ENCODE measurements around the gene ZNF512B.

The ZNF512B gene

GRCh38 chr20:63966172-63966943, 3.4 kb downstream of the ZNF512B start:
- Histone ChIP-seq H3K4me3 (ENCODE audit: low read depth, low read length) (no peak overlapping the region), H3K36me3 (peaks cover 12% of the 10 kb centered on the region), H3K27ac (no peak overlapping the region), H3K27me3 (ENCODE audit: insufficient read depth, low read depth, severe bottlenecking) (no peaks in the 10 kb centered on the region), H3K9me3 (ENCODE audit: severe bottlenecking) (no peaks in the 10 kb centered on the region)
- no peak for TF ChIP-seq CTCF (IDR thresholded peaks at IDR 0.05; ENCODE audit: low read depth, low read length)
- DNase-seq = no peak

- peaks cover 14% of the 10 kb centered on the region for H3K36me3 ChIP-seq
- H3K9me3 ChIP-seq (ENCODE audit: severe bottlenecking) = no peaks in the 10 kb centered on the region
- no peak overlapping the region for H3K4me3 ChIP-seq (ENCODE audit: low read depth, low read length)
- H3K27me3 ChIP-seq (ENCODE audit: insufficient read depth, low read depth, severe bottlenecking) = no peaks in the 10 kb centered on the region
- no peak overlapping the region for H3K27ac ChIP-seq
- TF ChIP-seq CTCF (IDR thresholded peaks at IDR 0.05; ENCODE audit: low read depth, low read length) = no peak
- no peak for DNase-seq
Observed at GRCh38 chr20:63964412-63964811, 5.3 kb downstream of the ZNF512B start.

GRCh38 chr20:63963784-63964301, 5.9 kb downstream of the ZNF512B start:
- no peak for TF ChIP-seq CTCF (IDR thresholded peaks at IDR 0.05; ENCODE audit: low read depth, low read length)

GRCh38 chr20:63963348-63963741, 6.4 kb downstream of the ZNF512B start:
- no peak overlapping the region for H3K27ac ChIP-seq
- H3K9me3 ChIP-seq (ENCODE audit: severe bottlenecking) = no peaks in the 10 kb centered on the region
- no peak overlapping the region for H3K4me3 ChIP-seq (ENCODE audit: low read depth, low read length)
- H3K27me3 ChIP-seq (ENCODE audit: insufficient read depth, low read depth, severe bottlenecking) = no peaks in the 10 kb centered on the region
- peaks cover 15% of the 10 kb centered on the region for H3K36me3 ChIP-seq
- no peak for DNase-seq
- TF ChIP-seq CTCF (IDR thresholded peaks at IDR 0.05; ENCODE audit: low read depth, low read length) = no peak

More at GRCh38 chr20:63963784-63964301, 5.9 kb downstream of the ZNF512B start:
- H3K36me3 ChIP-seq = peaks cover 15% of the 10 kb centered on the region
- DNase-seq = no peak
- no peaks in the 10 kb centered on the region for H3K9me3 ChIP-seq (ENCODE audit: severe bottlenecking)
- no peaks in the 10 kb centered on the region for H3K27me3 ChIP-seq (ENCODE audit: insufficient read depth, low read depth, severe bottlenecking)
- H3K27ac ChIP-seq = no peak overlapping the region
- H3K4me3 ChIP-seq (ENCODE audit: low read depth, low read length) = no peak overlapping the region

- no peak for TF ChIP-seq CTCF (IDR thresholded peaks at IDR 0.05; ENCODE audit: low read depth, low read length)
- H3K4me3 ChIP-seq (ENCODE audit: low read depth, low read length) = no peak overlapping the region
- H3K27ac ChIP-seq = no peak overlapping the region
- no peak for DNase-seq
- no peaks in the 10 kb centered on the region for H3K27me3 ChIP-seq (ENCODE audit: insufficient read depth, low read depth, severe bottlenecking)
- peaks cover 15% of the 10 kb centered on the region for H3K36me3 ChIP-seq
- no peaks in the 10 kb centered on the region for H3K9me3 ChIP-seq (ENCODE audit: severe bottlenecking)
Observed at GRCh38 chr20:63962426-63963347, 7.0 kb downstream of the ZNF512B start.

Measured in WERI-Rb-1 (cell line).